GM13977 (cell line): ENCODE results near the gene BRAT1.

Experiments
- DNase-seq: peaks from one replicate; pipeline ENCODE4 v3.0.0; 2012; ENCODE audit warnings: low spot score
- in situ Hi-C: fragments of 300-500 bp; cut with MboI; formaldehyde crosslinking; loops from one replicate; pipeline ENCODE4 v1.12.0; 2022; ENCODE audit warnings: low sequenced_read_pairs, low pct_unique_long_range_greater_than_20kb, mixed read lengths, inconsistent platforms; ENCODE audit not compliant: unreplicated experiment
- TF ChIP-seq, protein P1 (sequence below): IDR thresholded peaks from 2 replicates; pipeline ENCODE4 v1.5.1; 2012; ENCODE audit warnings: mild to moderate bottlenecking, control low read depth; ENCODE audit not compliant: insufficient read depth; ENCODE audit errors: extremely low read depth, missing control alignments

Gene BRAT1

GRCh38 chr7:2519119-2519930 is 36.0 kb downstream of the BRAT1 start, which contains the start of gene LFNG:
Gene LFNG (plus strand): TSS chr7:2519774. CDS start chr7:2519862, 88 bp downstream.
- peak; percentile 100 for DNase-seq
- TF ChIP-seq, protein P1, sequence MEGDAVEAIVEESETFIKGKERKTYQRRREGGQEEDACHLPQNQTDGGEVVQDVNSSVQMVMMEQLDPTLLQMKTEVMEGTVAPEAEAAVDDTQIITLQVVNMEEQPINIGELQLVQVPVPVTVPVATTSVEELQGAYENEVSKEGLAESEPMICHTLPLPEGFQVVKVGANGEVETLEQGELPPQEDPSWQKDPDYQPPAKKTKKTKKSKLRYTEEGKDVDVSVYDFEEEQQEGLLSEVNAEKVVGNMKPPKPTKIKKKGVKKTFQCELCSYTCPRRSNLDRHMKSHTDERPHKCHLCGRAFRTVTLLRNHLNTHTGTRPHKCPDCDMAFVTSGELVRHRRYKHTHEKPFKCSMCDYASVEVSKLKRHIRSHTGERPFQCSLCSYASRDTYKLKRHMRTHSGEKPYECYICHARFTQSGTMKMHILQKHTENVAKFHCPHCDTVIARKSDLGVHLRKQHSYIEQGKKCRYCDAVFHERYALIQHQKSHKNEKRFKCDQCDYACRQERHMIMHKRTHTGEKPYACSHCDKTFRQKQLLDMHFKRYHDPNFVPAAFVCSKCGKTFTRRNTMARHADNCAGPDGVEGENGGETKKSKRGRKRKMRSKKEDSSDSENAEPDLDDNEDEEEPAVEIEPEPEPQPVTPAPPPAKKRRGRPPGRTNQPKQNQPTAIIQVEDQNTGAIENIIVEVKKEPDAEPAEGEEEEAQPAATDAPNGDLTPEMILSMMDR, result no peak
- in situ Hi-C loops, result no loop called here

- in situ Hi-C loops, result no loop called here
- no peak for DNase-seq
- TF ChIP-seq, protein P1, result no peak
Measured at GRCh38 chr7:2518737-2519118, 36.6 kb downstream of the BRAT1 start.

- no peak for DNase-seq
- TF ChIP-seq, protein P1, result no peak
- in situ Hi-C loops, result no loop called here
Measured at GRCh38 chr7:2517678-2518507, 37.4 kb downstream of the BRAT1 start.

- TF ChIP-seq, protein P1, result no peak
- in situ Hi-C loops, result no loop called here
- no peak for DNase-seq
Measured at GRCh38 chr7:2517026-2517425, 38.3 kb downstream of the BRAT1 start.

- in situ Hi-C loops, result no loop called here
- TF ChIP-seq, protein P1, result no peak
- DNase-seq, result no peak
Measured at GRCh38 chr7:2516194-2516555, 39.1 kb downstream of the BRAT1 start.

DNA sequence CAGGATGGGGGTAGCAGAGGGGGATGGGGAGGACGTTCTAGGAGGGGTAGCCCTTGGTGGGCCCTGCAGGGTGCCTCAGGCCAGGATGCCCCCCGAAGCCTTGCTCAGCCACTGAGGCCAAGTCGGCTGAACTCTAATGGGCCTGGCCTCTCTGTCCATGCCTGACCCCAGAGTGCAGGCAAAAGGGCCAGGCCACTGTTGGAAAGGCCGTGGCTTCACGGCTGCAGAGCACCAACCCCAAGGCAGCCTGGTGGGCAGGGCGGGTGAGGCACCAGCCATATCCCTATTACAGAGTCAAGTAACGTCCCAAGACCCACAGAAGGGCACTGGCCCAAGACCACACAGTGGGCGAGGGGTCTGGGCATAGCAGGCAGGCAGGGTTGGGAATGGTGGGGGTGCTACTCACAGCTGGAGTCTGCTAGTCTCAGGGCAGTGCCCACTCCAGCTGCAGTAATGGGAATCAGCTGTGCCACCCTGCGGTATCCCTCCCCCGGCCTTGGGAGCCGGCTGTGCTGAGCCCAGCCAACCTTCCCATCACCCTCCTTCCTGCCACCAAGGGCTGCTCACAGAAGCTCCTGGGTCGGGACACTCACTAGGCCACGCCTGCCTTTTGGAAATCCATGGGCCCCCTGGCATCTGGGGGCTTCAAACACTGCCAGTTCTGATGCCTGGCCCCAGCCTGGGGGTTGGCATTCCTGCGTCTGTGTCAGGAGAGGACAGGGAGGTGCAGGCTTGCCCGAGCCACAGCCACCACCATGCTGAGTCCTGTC is 39.7 kb downstream of the BRAT1 start:
- in situ Hi-C loops, result no loop called here
- no peak for DNase-seq
- TF ChIP-seq, protein P1, result no peak
